GM23338 (cell line): ENCODE measurements around the gene GPC5.

Source experiments
- EZH2 ChIP-seq: fragments of 200-600 bp; sonication (generic); IDR thresholded peaks from one replicate; pipeline ENCODE4 v1.8.0; 2017; ENCODE audit warnings: antibody characterized with exemption, mild to moderate bottlenecking, low read depth; ENCODE audit not compliant: unreplicated experiment
- EZH2phosphoT487 ChIP-seq: fragments of 200-600 bp; sonication (generic); IDR thresholded peaks from one replicate; pipeline ENCODE4 v1.8.1; 2018; ENCODE audit warnings: antibody characterized with exemption; ENCODE audit not compliant: unreplicated experiment
- POLR2AphosphoS5 ChIP-seq: IDR thresholded peaks from 2 replicates; pipeline ENCODE4 v1.6.1; 2016; ENCODE audit warnings: antibody characterized with exemption, low read depth
- ZNF331 ChIP-seq: fragments of 250-450 bp; sonication (Bioruptor Pico); IDR thresholded peaks from 2 replicates; pipeline ENCODE4 v1.5.0; 2020; ENCODE audit warnings: low read depth, mild to moderate bottlenecking, moderate library complexity
- TF ChIP-seq, protein P1 (sequence below), 2 experiments: fragments of 200-600 bp in 1 of 2; sonication (generic) in 1 of 2; conservative IDR thresholded peaks; 2 replicates each; pipeline versions ENCODE4 v1.5.1 to v1.6.1; 2016 to 2017; ENCODE audit warnings: antibody characterized with exemption in 2 of 2, low read depth in 2 of 2, mild to moderate bottlenecking in 2 of 2, moderate library complexity in 1 of 2
- TF ChIP-seq, protein P2 (sequence below): IDR thresholded peaks from one replicate; pipeline ENCODE4 v1.6.1; 2018; ENCODE audit warnings: antibody characterized with exemption; ENCODE audit not compliant: unreplicated experiment
- TF ChIP-seq, protein P3 (sequence below): IDR thresholded peaks from 2 replicates; pipeline ENCODE4 v1.6.1; 2016; ENCODE audit warnings: antibody characterized with exemption

DNA sequence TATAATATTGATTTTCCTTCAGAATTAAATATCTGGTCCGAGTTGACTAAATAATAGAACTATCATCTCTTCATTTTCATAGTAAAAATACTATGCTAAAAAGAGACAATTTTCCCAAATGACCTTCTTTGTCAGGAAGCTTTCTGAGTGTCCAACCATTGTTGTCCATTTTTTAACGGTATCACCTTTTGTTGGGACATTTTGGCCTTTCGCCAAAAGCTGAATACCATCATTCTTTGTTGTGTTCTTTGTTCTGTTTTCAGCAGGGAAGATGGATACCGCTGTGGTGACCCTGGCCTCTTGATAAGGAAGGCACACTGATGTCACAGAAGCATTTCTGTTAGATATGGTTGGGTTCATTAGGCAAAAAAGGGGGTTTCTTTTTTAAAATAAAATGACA lies 1173.8 kb downstream of the GPC5 start:
- TF ChIP-seq, protein P1, sequence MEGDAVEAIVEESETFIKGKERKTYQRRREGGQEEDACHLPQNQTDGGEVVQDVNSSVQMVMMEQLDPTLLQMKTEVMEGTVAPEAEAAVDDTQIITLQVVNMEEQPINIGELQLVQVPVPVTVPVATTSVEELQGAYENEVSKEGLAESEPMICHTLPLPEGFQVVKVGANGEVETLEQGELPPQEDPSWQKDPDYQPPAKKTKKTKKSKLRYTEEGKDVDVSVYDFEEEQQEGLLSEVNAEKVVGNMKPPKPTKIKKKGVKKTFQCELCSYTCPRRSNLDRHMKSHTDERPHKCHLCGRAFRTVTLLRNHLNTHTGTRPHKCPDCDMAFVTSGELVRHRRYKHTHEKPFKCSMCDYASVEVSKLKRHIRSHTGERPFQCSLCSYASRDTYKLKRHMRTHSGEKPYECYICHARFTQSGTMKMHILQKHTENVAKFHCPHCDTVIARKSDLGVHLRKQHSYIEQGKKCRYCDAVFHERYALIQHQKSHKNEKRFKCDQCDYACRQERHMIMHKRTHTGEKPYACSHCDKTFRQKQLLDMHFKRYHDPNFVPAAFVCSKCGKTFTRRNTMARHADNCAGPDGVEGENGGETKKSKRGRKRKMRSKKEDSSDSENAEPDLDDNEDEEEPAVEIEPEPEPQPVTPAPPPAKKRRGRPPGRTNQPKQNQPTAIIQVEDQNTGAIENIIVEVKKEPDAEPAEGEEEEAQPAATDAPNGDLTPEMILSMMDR (conservative IDR thresholded peaks at IDR 0.05; ENCODE audit: low read depth in 2 of 2): no peak
- TF ChIP-seq EZH2phosphoT487: no peak
- TF ChIP-seq, protein P2, sequence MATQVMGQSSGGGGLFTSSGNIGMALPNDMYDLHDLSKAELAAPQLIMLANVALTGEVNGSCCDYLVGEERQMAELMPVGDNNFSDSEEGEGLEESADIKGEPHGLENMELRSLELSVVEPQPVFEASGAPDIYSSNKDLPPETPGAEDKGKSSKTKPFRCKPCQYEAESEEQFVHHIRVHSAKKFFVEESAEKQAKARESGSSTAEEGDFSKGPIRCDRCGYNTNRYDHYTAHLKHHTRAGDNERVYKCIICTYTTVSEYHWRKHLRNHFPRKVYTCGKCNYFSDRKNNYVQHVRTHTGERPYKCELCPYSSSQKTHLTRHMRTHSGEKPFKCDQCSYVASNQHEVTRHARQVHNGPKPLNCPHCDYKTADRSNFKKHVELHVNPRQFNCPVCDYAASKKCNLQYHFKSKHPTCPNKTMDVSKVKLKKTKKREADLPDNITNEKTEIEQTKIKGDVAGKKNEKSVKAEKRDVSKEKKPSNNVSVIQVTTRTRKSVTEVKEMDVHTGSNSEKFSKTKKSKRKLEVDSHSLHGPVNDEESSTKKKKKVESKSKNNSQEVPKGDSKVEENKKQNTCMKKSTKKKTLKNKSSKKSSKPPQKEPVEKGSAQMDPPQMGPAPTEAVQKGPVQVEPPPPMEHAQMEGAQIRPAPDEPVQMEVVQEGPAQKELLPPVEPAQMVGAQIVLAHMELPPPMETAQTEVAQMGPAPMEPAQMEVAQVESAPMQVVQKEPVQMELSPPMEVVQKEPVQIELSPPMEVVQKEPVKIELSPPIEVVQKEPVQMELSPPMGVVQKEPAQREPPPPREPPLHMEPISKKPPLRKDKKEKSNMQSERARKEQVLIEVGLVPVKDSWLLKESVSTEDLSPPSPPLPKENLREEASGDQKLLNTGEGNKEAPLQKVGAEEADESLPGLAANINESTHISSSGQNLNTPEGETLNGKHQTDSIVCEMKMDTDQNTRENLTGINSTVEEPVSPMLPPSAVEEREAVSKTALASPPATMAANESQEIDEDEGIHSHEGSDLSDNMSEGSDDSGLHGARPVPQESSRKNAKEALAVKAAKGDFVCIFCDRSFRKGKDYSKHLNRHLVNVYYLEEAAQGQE: no peak
- TF ChIP-seq POLR2AphosphoS5: no peak
- no peak for TF ChIP-seq EZH2
- no peak for TF ChIP-seq ZNF331 (CRISPR knock-in tag)
- TF ChIP-seq, protein P3, sequence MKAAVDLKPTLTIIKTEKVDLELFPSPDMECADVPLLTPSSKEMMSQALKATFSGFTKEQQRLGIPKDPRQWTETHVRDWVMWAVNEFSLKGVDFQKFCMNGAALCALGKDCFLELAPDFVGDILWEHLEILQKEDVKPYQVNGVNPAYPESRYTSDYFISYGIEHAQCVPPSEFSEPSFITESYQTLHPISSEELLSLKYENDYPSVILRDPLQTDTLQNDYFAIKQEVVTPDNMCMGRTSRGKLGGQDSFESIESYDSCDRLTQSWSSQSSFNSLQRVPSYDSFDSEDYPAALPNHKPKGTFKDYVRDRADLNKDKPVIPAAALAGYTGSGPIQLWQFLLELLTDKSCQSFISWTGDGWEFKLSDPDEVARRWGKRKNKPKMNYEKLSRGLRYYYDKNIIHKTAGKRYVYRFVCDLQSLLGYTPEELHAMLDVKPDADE: no peak
